Activated naive CD8-positive, alpha-beta T cell (primary cell): ENCODE results near the gene BEGAIN.

Experiments
- H3K27ac Mint-ChIP-seq: one replicate; pipeline ENCODE4 v1.8.0; 2021; ENCODE audit warnings: mixed read lengths
- H3K27me3 Mint-ChIP-seq: one replicate; pipeline ENCODE4 v1.8.0; 2021; ENCODE audit warnings: mixed read lengths
- H3K36me3 Mint-ChIP-seq: one replicate; pipeline ENCODE4 v1.8.0; 2021; ENCODE audit warnings: mixed read lengths
- H3K4me1 Mint-ChIP-seq: one replicate; pipeline ENCODE4 v1.8.0; 2021; ENCODE audit warnings: low read depth, mixed read lengths
- H3K4me3 Mint-ChIP-seq: one replicate; pipeline ENCODE4 v1.8.0; 2021; ENCODE audit warnings: mild to moderate bottlenecking, mixed read lengths
- H3K9me3 Mint-ChIP-seq: one replicate; pipeline ENCODE4 v1.8.0; 2021; ENCODE audit warnings: low read depth, mixed read lengths

The BEGAIN gene

GRCh38 chr14:100504372-100505078, 82.7 kb downstream of the BEGAIN start:
- Mint-ChIP-seq H3K36me3 (peaks cover 15% of the 10 kb centered on the region), H3K4me3 (no peak overlapping the region), H3K27me3 (no peaks in the 10 kb centered on the region), H3K9me3 (peaks cover 9% of the 10 kb centered on the region), H3K4me1 (no peaks in the 10 kb centered on the region), H3K27ac (no peak overlapping the region)

- H3K27me3 Mint-ChIP-seq, result no peaks in the 10 kb centered on the region
- peaks cover 9% of the 10 kb centered on the region for H3K9me3 Mint-ChIP-seq
- no peak overlapping the region for H3K4me3 Mint-ChIP-seq
- H3K4me1 Mint-ChIP-seq, result no peaks in the 10 kb centered on the region
- peaks cover 15% of the 10 kb centered on the region for H3K36me3 Mint-ChIP-seq
- no peak overlapping the region for H3K27ac Mint-ChIP-seq
Measured at GRCh38 chr14:100503251-100503650, 84.0 kb downstream of the BEGAIN start.

- H3K9me3 Mint-ChIP-seq, result peaks cover 9% of the 10 kb centered on the region
- no peak overlapping the region for H3K27ac Mint-ChIP-seq
- H3K4me1 Mint-ChIP-seq, result peaks cover 2% of the 10 kb centered on the region
- H3K36me3 Mint-ChIP-seq, result peaks cover 15% of the 10 kb centered on the region
- H3K4me3 Mint-ChIP-seq, result no peak overlapping the region
- no peaks in the 10 kb centered on the region for H3K27me3 Mint-ChIP-seq
Measured at GRCh38 chr14:100502622-100503220, 84.5 kb downstream of the BEGAIN start.

- Mint-ChIP-seq H3K27me3 (no peaks in the 10 kb centered on the region), H3K4me1 (peaks cover 2% of the 10 kb centered on the region), H3K9me3 (peaks cover 18% of the 10 kb centered on the region), H3K4me3 (no peak overlapping the region), H3K27ac (no peak overlapping the region), H3K36me3 (peaks cover 11% of the 10 kb centered on the region)
Measured at GRCh38 chr14:100500128-100500527, 87.1 kb downstream of the BEGAIN start.

GRCh38 chr14:100498068-100498467, 89.1 kb downstream of the BEGAIN start:
- Mint-ChIP-seq H3K4me3 (no peak overlapping the region), H3K36me3 (peaks cover 5% of the 10 kb centered on the region), H3K27ac (no peak overlapping the region), H3K9me3 (peaks cover 10% of the 10 kb centered on the region), H3K4me1 (peaks cover 4% of the 10 kb centered on the region), H3K27me3 (no peaks in the 10 kb centered on the region)

GRCh38 chr14:100495917-100496316, 91.3 kb downstream of the BEGAIN start:
- H3K36me3 Mint-ChIP-seq, result peaks cover 5% of the 10 kb centered on the region
- no peaks in the 10 kb centered on the region for H3K27me3 Mint-ChIP-seq
- peaks cover 10% of the 10 kb centered on the region for H3K9me3 Mint-ChIP-seq
- no peak overlapping the region for H3K4me3 Mint-ChIP-seq
- no peak overlapping the region for H3K27ac Mint-ChIP-seq
- peaks cover 4% of the 10 kb centered on the region for H3K4me1 Mint-ChIP-seq

GRCh38 chr14:100494645-100495044, 92.6 kb downstream of the BEGAIN start:
- Mint-ChIP-seq H3K9me3 (peaks cover 10% of the 10 kb centered on the region), H3K4me3 (no peak overlapping the region), H3K4me1 (peaks cover 4% of the 10 kb centered on the region), H3K27me3 (no peaks in the 10 kb centered on the region), H3K27ac (no peak overlapping the region), H3K36me3 (peaks cover 5% of the 10 kb centered on the region)

GRCh38 chr14:100490252-100490651, 97.0 kb downstream of the BEGAIN start:
- Mint-ChIP-seq H3K4me1 (peaks cover 28% of the 10 kb centered on the region), H3K36me3 (peaks cover 12% of the 10 kb centered on the region), H3K27ac (no peak overlapping the region), H3K4me3 (no peak overlapping the region), H3K9me3 (no peaks in the 10 kb centered on the region), H3K27me3 (no peaks in the 10 kb centered on the region)

GRCh38 chr14:100488057-100488456, 99.2 kb downstream of the BEGAIN start:
- Mint-ChIP-seq H3K4me1 (peaks cover 26% of the 10 kb centered on the region), H3K36me3 (peaks cover 18% of the 10 kb centered on the region), H3K4me3 (no peak overlapping the region), H3K27ac (no peak overlapping the region), H3K27me3 (no peaks in the 10 kb centered on the region), H3K9me3 (no peaks in the 10 kb centered on the region)

GRCh38 chr14:100487304-100487703, 99.9 kb downstream of the BEGAIN start:
- no peaks in the 10 kb centered on the region for H3K9me3 Mint-ChIP-seq
- no peak overlapping the region for H3K27ac Mint-ChIP-seq
- peaks cover 26% of the 10 kb centered on the region for H3K4me1 Mint-ChIP-seq
- H3K27me3 Mint-ChIP-seq, result no peaks in the 10 kb centered on the region
- peaks cover 18% of the 10 kb centered on the region for H3K36me3 Mint-ChIP-seq
- H3K4me3 Mint-ChIP-seq, result no peak overlapping the region
